ENCODE measurements around the gene KTN1.
A peak's percentile ranks its signal among the peaks of the same experiment; 100 is the strongest.

The KTN1 gene

DNA sequence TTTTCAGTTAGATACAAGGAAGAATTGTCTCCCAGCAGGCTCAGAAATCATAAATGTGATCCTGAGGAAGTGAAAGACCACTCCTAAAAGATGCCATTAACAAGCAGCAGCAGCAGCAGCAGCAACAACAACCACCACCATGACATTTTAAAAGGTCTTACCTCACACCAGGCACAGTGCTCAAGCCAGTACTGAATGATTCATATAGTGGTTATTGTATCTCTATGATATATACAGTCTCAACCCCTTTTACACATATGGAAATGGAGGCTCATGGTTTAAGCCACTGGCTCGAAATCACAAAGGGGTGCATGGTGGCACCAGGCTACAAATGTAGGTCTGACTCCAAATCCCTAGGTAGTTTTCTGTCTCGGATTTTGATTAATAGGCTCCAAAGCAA is 126.9 kb downstream of the KTN1 start:
- no peaks in the 10 kb centered on the region for H4K20me1 ChIP-seq (ENCODE audit: control insufficient read depth, insufficient read depth, low read depth, low read length)
- H3K4me2 ChIP-seq (ENCODE audit: low read length): no peak overlapping the region
- no peaks in the 10 kb centered on the region for H3K27me3 ChIP-seq (ENCODE audit: control insufficient read depth, low read length)
- no peak for TF ChIP-seq EZH2phosphoT487 (IDR thresholded peaks at IDR 0.05; ENCODE audit: borderline replicate concordance, low read length)
- no peak for TF ChIP-seq CTCF (IDR thresholded peaks at IDR 0.05; ENCODE audit: low read depth, low read length, poor library complexity, severe bottlenecking)
- H3K4me1 ChIP-seq (ENCODE audit: control insufficient read depth, low read length): no peaks in the 10 kb centered on the region; the same call in 1 of the 2 replicates
- no peak overlapping the region for H3K27ac ChIP-seq (ENCODE audit: low read depth, low read length)
- H3K36me3 ChIP-seq (ENCODE audit: control insufficient read depth, low read length): no peaks in the 10 kb centered on the region
- no peaks in the 10 kb centered on the region for H3F3A ChIP-seq (ENCODE audit: control insufficient read depth, insufficient read depth)
- H3K4me3 ChIP-seq (ENCODE audit: low read length): no peak overlapping the region
- H3K9me2 ChIP-seq (replicated peaks; ENCODE audit: control insufficient read depth, low read length): no peaks in the 10 kb centered on the region
- no peaks in the 10 kb centered on the region for H3K79me2 ChIP-seq (ENCODE audit: control insufficient read depth, low read length)
- H3K9me3 ChIP-seq (ENCODE audit: control insufficient read depth, insufficient read depth, low read length): no peaks in the 10 kb centered on the region

GRCh38 chr14:55707365-55707804 is 127.4 kb downstream of the KTN1 start:
- no peaks in the 10 kb centered on the region for H3K9me3 ChIP-seq (ENCODE audit: control insufficient read depth, insufficient read depth, low read length)
- no peaks in the 10 kb centered on the region for H3K27me3 ChIP-seq (ENCODE audit: control insufficient read depth, low read length)
- TF ChIP-seq EZH2phosphoT487 (IDR thresholded peaks at IDR 0.05; ENCODE audit: borderline replicate concordance, low read length) (no peak), CTCF (IDR thresholded peaks at IDR 0.05; ENCODE audit: low read depth, low read length, poor library complexity, severe bottlenecking) (peak; percentile 17)
- no peak overlapping the region for H3K4me2 ChIP-seq (ENCODE audit: low read length)
- no peaks in the 10 kb centered on the region for H3F3A ChIP-seq (ENCODE audit: control insufficient read depth, insufficient read depth)
- no peak overlapping the region for H3K4me3 ChIP-seq (ENCODE audit: low read length)
- no peaks in the 10 kb centered on the region for H3K4me1 ChIP-seq (ENCODE audit: control insufficient read depth, low read length)
- H3K27ac ChIP-seq (ENCODE audit: low read depth, low read length): no peak overlapping the region
- no peaks in the 10 kb centered on the region for H3K79me2 ChIP-seq (ENCODE audit: control insufficient read depth, low read length)
- no peaks in the 10 kb centered on the region for H3K36me3 ChIP-seq (ENCODE audit: control insufficient read depth, low read length)
- H4K20me1 ChIP-seq (ENCODE audit: control insufficient read depth, insufficient read depth, low read depth, low read length): no peaks in the 10 kb centered on the region
- no peaks in the 10 kb centered on the region for H3K9me2 ChIP-seq (replicated peaks; ENCODE audit: control insufficient read depth, low read length)

DNA sequence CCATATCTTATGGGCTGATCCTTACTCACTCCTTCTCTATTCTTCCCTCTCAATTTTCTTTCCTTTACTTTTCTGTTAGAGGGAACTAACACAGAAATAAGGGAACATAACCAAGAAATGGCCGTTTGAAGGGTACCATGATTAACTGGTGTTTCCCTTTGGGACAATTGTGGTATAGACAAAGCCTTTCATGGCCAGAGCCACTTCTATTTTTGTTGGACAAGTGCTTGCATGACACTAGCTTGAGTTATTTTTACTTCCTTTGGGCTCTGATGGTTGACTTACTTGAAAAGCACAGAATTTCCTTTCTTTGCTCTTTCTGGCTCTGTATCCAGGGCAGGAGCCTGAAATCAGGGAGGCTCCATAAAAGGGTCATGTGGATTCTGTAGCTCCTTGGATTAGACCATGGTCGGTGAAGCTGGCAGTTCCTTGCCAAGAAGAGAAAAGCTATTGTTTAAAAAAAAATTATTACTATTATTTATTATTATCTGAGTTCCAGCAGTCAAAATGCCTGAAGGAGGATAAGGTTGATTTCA is 130.6 kb downstream of the KTN1 start:
- H4K20me1 ChIP-seq (ENCODE audit: control insufficient read depth, insufficient read depth, low read depth, low read length): no peaks in the 10 kb centered on the region
- no peak for TF ChIP-seq CTCF (IDR thresholded peaks at IDR 0.05; ENCODE audit: low read depth, low read length, poor library complexity, severe bottlenecking)
- TF ChIP-seq EZH2phosphoT487 (IDR thresholded peaks at IDR 0.05; ENCODE audit: borderline replicate concordance, low read length): no peak
- no peaks in the 10 kb centered on the region for H3K27me3 ChIP-seq (ENCODE audit: control insufficient read depth, low read length)
- H3K4me3 ChIP-seq (ENCODE audit: low read length): no peak overlapping the region
- H3F3A ChIP-seq (ENCODE audit: control insufficient read depth, insufficient read depth): no peaks in the 10 kb centered on the region
- H3K4me1 ChIP-seq (ENCODE audit: control insufficient read depth, low read length): no peaks in the 10 kb centered on the region
- no peaks in the 10 kb centered on the region for H3K9me2 ChIP-seq (replicated peaks; ENCODE audit: control insufficient read depth, low read length)
- H3K9me3 ChIP-seq (ENCODE audit: control insufficient read depth, insufficient read depth, low read length): no peaks in the 10 kb centered on the region
- H3K36me3 ChIP-seq (ENCODE audit: control insufficient read depth, low read length): no peaks in the 10 kb centered on the region
- no peaks in the 10 kb centered on the region for H3K79me2 ChIP-seq (ENCODE audit: control insufficient read depth, low read length)
- no peak overlapping the region for H3K27ac ChIP-seq (ENCODE audit: low read depth, low read length)
- no peak overlapping the region for H3K4me2 ChIP-seq (ENCODE audit: low read length)

Data from DOHH2 (cell line).